ENCODE results near the gene LMLN. TPM values are rescaled to one million over a fixed set of nuclear protein-coding genes. Genes with fewer than 3 reads are reported as not detected.

LMLN gene
- total RNA-seq, 3 donors from 2014 or later, result 3.8 to 8.1 (median 5.7) TPM

DNA sequence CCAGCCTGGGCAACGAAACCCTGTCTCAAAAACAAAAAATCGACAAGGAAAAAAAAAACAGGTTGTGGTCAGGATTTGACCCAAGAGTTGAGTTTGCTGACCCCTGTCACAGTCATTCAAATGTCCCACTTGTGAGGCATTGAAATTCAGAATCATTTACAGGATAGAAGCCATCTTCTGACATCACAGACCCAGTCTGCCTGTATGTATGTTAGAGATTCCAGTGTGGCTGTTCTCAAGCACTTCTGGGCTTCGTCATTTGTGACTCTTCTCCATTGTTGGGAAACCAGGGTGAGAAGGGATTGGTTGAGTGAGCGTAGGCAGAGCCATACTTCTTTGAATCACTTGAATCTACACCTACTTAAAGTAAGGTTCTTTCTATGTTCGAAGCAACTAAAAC is 57.1 kb downstream of the LMLN start:
- Histone ChIP-seq H3K4me3 (no peak overlapping the region), H3K9me3 (no peaks in the 10 kb centered on the region), H3K36me3 (ENCODE audit: low read depth) (no peaks in the 10 kb centered on the region), H3K4me1 (ENCODE audit: low read depth) (no peaks in the 10 kb centered on the region)
- TF ChIP-seq, protein P1, sequence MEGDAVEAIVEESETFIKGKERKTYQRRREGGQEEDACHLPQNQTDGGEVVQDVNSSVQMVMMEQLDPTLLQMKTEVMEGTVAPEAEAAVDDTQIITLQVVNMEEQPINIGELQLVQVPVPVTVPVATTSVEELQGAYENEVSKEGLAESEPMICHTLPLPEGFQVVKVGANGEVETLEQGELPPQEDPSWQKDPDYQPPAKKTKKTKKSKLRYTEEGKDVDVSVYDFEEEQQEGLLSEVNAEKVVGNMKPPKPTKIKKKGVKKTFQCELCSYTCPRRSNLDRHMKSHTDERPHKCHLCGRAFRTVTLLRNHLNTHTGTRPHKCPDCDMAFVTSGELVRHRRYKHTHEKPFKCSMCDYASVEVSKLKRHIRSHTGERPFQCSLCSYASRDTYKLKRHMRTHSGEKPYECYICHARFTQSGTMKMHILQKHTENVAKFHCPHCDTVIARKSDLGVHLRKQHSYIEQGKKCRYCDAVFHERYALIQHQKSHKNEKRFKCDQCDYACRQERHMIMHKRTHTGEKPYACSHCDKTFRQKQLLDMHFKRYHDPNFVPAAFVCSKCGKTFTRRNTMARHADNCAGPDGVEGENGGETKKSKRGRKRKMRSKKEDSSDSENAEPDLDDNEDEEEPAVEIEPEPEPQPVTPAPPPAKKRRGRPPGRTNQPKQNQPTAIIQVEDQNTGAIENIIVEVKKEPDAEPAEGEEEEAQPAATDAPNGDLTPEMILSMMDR (IDR thresholded peaks at IDR 0.05), result no peak
- ATAC-seq, result no peak
- DNase-seq, result no peak
- intact Hi-C loops (cut with DNase I, micrococcal nuclease), result no loop called here

DNA sequence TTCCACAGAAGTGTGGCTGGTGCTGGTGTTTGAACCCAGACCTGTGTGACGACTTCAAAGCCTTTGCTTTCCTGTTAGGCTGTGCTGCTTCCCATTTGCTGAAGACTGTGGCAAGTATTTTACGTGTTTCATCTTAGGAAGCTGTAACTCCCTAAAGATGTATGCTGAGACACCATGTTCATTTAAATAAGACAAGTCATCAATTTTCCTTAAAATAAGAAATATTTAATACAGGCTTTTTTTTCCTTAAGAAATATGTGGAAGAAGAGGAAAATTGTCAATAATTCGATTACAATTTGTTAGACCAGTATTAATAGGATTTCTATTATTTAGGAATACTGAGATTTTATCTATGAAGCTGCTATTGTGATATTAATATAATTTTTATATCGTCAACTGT is 58.4 kb downstream of the LMLN start:
- TF ChIP-seq, protein P1 (IDR thresholded peaks at IDR 0.05), result no peak
- Histone ChIP-seq H3K9me3 (no peaks in the 10 kb centered on the region), H3K4me3 (no peak overlapping the region), H3K36me3 (ENCODE audit: low read depth) (no peaks in the 10 kb centered on the region), H3K4me1 (ENCODE audit: low read depth) (no peaks in the 10 kb centered on the region)
- intact Hi-C loops (cut with DNase I, micrococcal nuclease), result no loop called here
- ATAC-seq (no peak), DNase-seq (no peak)

DNA sequence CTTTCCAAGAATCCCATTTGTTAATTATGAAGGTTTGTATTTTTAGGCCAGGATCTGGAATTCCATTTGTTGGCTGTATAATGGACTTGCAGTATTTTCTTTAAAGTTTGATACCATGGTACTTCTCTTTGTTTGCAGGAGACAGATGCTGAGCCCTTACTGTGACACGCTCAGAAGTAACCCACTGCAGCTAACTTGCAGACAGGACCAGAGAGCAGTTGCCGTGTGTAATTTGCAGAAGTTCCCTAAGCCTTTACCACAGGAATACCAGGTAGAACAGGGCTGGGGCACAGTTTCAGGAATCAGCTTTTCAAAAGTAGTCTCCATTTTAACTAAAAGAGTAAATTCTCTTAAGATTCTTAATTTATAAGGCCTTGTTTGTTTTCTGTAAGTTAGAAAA is 59.1 kb downstream of the LMLN start:
- Histone ChIP-seq H3K36me3 (ENCODE audit: low read depth) (no peaks in the 10 kb centered on the region), H3K9me3 (no peaks in the 10 kb centered on the region), H3K4me1 (ENCODE audit: low read depth) (no peaks in the 10 kb centered on the region), H3K4me3 (no peak overlapping the region)
- intact Hi-C loops (cut with DNase I, micrococcal nuclease), result no loop called here
- DNase-seq (no peak), ATAC-seq (no peak)
- TF ChIP-seq, protein P1 (IDR thresholded peaks at IDR 0.05), result no peak

DNA sequence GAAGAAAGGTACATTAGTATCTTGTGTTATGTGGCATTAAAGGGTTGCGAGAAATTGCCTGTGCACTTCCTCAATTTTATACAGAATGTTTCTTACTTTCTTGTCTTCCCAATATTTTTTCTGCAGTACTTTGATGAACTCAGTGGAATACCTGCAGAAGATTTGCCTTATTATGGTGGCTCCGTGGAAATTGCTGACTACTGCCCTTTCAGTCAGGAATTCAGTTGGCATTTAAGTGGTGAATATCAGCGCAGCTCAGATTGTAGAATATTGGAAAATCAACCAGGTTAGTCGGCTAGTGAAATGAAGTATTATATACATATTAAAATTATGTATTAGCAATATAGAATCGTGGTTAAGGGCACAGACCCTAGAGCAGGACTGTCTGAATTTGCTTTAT is 61.3 kb downstream of the LMLN start:
- H3K9me3 ChIP-seq, result no peaks in the 10 kb centered on the region
- TF ChIP-seq, protein P1 (IDR thresholded peaks at IDR 0.05), result no peak
- H3K4me1 ChIP-seq (ENCODE audit: low read depth), result no peaks in the 10 kb centered on the region
- no peaks in the 10 kb centered on the region for H3K36me3 ChIP-seq (ENCODE audit: low read depth)
- ATAC-seq, result no peak
- no peak for DNase-seq
- intact Hi-C loops (cut with DNase I, micrococcal nuclease), result no loop called here
- H3K4me3 ChIP-seq, result no peak overlapping the region

DNA sequence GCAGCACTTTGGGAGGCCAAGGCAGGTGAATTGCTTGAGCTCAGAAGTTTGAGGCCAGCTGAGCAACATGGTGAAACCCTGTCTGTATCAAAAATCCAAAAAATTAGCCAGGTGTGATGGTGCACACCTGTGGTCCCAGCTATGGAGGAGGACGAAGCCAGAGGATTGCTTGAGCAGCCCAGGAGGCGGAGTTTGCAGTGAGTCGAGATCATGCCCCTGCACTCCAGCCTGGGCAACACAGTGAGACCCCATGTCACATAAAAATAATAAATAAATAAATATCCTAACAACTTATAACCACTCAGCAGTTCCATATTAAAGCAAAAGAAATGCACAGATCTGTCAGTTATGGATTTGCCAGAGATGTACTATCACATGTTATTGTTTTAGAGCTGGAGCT is 62.6 kb downstream of the LMLN start:
- no peaks in the 10 kb centered on the region for H3K4me1 ChIP-seq (ENCODE audit: low read depth)
- H3K36me3 ChIP-seq (ENCODE audit: low read depth), result no peaks in the 10 kb centered on the region
- DNase-seq (no peak), ATAC-seq (no peak)
- TF ChIP-seq, protein P1 (IDR thresholded peaks at IDR 0.05), result no peak
- H3K4me3 ChIP-seq, result no peak overlapping the region
- H3K9me3 ChIP-seq, result no peaks in the 10 kb centered on the region
- intact Hi-C loops (cut with DNase I, micrococcal nuclease), result no loop called here

DNA sequence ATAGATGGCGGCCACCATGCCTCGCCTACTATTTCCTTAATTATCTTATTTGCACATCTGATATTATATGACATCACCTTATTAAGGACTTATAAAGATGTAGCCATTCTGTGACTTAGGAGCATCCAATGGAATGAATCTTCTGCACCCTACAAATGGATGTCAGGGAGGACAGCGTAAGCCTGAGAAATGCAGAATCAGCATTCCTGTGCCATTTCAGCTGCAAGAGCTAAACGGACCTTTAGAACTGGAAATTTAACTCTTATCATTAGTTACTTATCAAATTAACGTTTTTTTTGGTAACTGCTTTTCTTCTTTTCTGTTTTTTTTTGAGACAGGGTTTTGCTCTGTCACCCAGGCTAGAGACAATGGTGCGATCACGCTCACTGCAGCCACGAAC is 65.6 kb downstream of the LMLN start:
- intact Hi-C loops (cut with DNase I, micrococcal nuclease), result no loop called here
- Histone ChIP-seq H3K4me1 (ENCODE audit: low read depth) (no peaks in the 10 kb centered on the region), H3K9me3 (no peaks in the 10 kb centered on the region), H3K36me3 (ENCODE audit: low read depth) (no peaks in the 10 kb centered on the region), H3K4me3 (no peak overlapping the region)
- ATAC-seq (no peak), DNase-seq (no peak)
- TF ChIP-seq, protein P1 (IDR thresholded peaks at IDR 0.05), result no peak

All from mucosa of descending colon (tissue), 3 donors.